Measurements from ENCODE around the gene PMM2.

The PMM2 gene

DNA sequence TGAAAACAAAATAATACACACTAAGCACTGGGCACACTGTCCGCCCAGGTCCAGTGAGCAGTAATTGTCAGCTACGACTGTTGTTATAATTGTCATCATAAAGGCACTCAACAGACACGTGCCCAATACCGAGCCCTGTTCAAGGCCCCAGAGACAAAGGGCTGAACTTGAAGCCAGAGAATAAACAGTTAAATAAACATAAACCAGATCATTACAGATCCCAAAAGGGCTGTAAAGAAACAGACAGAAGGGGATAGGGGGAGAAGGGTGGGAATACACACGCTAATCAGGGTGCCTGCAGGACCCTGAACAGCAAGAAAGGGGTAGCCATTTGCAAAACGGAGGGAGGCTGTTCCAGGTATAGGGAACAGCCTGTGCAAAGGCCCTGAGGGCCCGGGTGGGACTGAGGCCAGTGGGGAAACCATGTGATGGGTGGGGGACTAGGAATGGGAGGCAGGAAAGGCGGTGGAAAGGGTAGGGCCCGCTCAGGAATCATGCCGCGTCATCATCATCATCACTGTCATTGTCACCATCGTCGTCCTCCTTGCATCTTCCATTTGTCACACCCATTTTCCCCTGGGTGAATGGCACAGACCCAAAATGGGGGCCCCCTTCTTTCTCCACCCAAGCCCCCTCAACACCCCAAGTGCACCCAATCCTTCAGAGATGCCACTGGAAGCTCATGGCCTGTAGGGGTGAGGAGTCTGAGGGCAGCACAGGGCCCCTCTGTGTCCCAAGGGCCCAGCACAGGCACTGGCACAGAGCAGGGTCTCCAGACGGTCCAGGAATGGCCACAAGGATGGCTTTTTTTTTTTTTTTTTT lies 64.9 kb downstream of the PMM2 start:
- no peak overlapping the region for H2BK120ac ChIP-seq (ENCODE audit: low read depth, low read length)
- H3K4ac ChIP-seq (ENCODE audit: low read depth in 1 of 2, low read length in 2 of 2) = no peak overlapping the region
- H4K91ac ChIP-seq (ENCODE audit: low read length) = peak overlapping the region; percentile 70
- no peak overlapping the region for H3K4me2 ChIP-seq (ENCODE audit: low read length, poor library complexity, severe bottlenecking)
- H3K14ac ChIP-seq (ENCODE audit: low read length in 2 of 2) = no peak overlapping the region
- no peak overlapping the region for H3K23ac ChIP-seq (ENCODE audit: low read length in 2 of 2)
- no peaks in the 10 kb centered on the region for H3K9me3 ChIP-seq (ENCODE audit: control insufficient read depth, low read length)
- no peak overlapping the region for H2BK5ac ChIP-seq (ENCODE audit: low read depth, low read length, poor library complexity, severe bottlenecking)
- H3K4me1 ChIP-seq (ENCODE audit: control insufficient read depth, insufficient read depth, low read depth, low read length) = peaks cover 73% of the 10 kb centered on the region
- H3K27ac ChIP-seq (ENCODE audit: low read length, poor library complexity, severe bottlenecking) = no peak overlapping the region
- H3K79me1 ChIP-seq (replicated peaks; ENCODE audit: low read length, poor library complexity, severe bottlenecking) = peaks cover 2% of the 10 kb centered on the region
- no peak overlapping the region for H2AFZ ChIP-seq (ENCODE audit: low read depth, low read length)
- H4K8ac ChIP-seq (ENCODE audit: low read length) = no peak overlapping the region
- H2BK12ac ChIP-seq (ENCODE audit: low read length in 2 of 2) = no peak overlapping the region
- H3K18ac ChIP-seq (ENCODE audit: low read depth in 1 of 2, low read length in 2 of 2) = peak overlapping the region in 1 of 2 experiments; percentile 49
- 87% methylated on average over 11 of the region's 14 CpGs for WGBS
- no peak for DNase-seq
- no peak overlapping the region for H2BK15ac ChIP-seq (ENCODE audit: low read depth, poor library complexity, severe bottlenecking)
- no peak overlapping the region for H3K4me3 ChIP-seq (ENCODE audit: insufficient read depth in 1 of 2, low read depth in 1 of 2, low read length in 2 of 2)
- no peaks in the 10 kb centered on the region for H3K27me3 ChIP-seq (ENCODE audit: control insufficient read depth in 1 of 2, insufficient read depth in 1 of 2, low read length in 2 of 2)
- peak overlapping the region; percentile 51 for H2AK5ac ChIP-seq (ENCODE audit: low read length, severe bottlenecking)
- H3K9ac ChIP-seq (ENCODE audit: low read length) = no peak overlapping the region
- H3K36me3 ChIP-seq (ENCODE audit: control insufficient read depth in 1 of 2, insufficient read depth in 2 of 2, low read depth in 1 of 2, low read length in 2 of 2) = peaks cover 31 to 32% of the 10 kb centered on the region in 2 experiments

DNA sequence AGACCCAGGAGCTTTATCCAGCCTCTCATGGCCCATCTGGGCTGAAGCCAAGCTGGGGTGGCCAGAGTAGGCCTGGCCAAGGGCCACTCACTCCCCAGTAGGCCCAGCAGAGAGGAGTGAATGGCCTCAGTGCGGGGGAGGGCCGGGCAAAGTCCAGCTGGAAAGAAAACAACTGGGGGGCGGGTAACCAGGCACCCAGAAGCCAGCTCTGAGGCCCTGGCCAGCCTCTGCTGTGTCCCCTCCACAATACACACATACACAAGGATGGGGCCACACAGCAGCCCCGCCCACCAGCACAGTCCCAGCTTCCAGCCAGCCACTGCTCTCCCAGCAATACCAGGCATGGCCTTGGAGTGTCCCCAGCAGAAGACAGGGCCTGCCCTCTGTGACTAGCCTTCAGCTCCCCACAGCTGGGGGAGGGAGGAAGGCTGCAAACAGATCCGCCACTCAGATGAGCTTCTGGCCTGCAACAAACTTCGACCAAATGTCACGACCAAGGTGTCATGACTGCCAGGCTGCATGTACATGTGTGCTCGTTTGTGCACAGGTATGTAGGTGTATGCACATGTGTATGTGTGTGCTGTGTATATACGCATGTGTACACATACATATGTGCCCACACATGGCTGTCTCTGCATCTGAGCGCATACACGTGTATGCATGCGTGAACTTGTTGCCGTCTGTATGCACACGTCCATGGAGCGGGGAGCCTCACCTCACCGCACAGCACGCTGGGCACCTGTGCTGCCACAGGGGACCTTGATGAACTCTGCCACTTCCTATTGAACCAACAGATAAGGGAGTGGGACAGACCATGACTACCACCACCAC lies 66.2 kb downstream of the PMM2 start:
- Histone ChIP-seq H3K4me1 (ENCODE audit: control insufficient read depth, insufficient read depth, low read depth, low read length) (peaks cover 65% of the 10 kb centered on the region), H3K9me3 (ENCODE audit: control insufficient read depth, low read length) (no peaks in the 10 kb centered on the region), H2BK12ac (ENCODE audit: low read length in 2 of 2) (no peak overlapping the region), H3K4ac (ENCODE audit: low read depth in 1 of 2, low read length in 2 of 2) (peak overlapping the region in 1 of 2 experiments; percentile 62), H4K91ac (ENCODE audit: low read length) (no peak overlapping the region), H3K9ac (ENCODE audit: low read length) (peak overlapping the region; percentile 51), H2BK15ac (ENCODE audit: low read depth, poor library complexity, severe bottlenecking) (no peak overlapping the region), H3K79me1 (replicated peaks; ENCODE audit: low read length, poor library complexity, severe bottlenecking) (no peaks in the 10 kb centered on the region), H2BK120ac (ENCODE audit: low read depth, low read length) (no peak overlapping the region), H3K4me3 (ENCODE audit: insufficient read depth in 1 of 2, low read depth in 1 of 2, low read length in 2 of 2) (peak overlapping the region in 1 of 2 experiments; percentile 87), H3K36me3 (ENCODE audit: control insufficient read depth in 1 of 2, insufficient read depth in 2 of 2, low read depth in 1 of 2, low read length in 2 of 2) (peaks cover 20 to 22% of the 10 kb centered on the region in 2 experiments), H4K8ac (ENCODE audit: low read length) (peak overlapping the region; percentile 66), H3K27ac (ENCODE audit: low read length, poor library complexity, severe bottlenecking) (no peak overlapping the region), H2AK5ac (ENCODE audit: low read length, severe bottlenecking) (no peak overlapping the region), H3K14ac (ENCODE audit: low read length in 2 of 2) (peak overlapping the region in 1 of 2 experiments; percentile 2), H2BK5ac (ENCODE audit: low read depth, low read length, poor library complexity, severe bottlenecking) (no peak overlapping the region), H2AFZ (ENCODE audit: low read depth, low read length) (no peak overlapping the region), H3K18ac (ENCODE audit: low read depth in 1 of 2, low read length in 2 of 2) (peak overlapping the region; percentile 54 to 68), H3K27me3 (ENCODE audit: control insufficient read depth in 1 of 2, insufficient read depth in 1 of 2, low read length in 2 of 2) (no peaks in the 10 kb centered on the region), H3K23ac (ENCODE audit: low read length in 2 of 2) (peak overlapping the region in 1 of 2 experiments; percentile 2), H3K4me2 (ENCODE audit: low read length, poor library complexity, severe bottlenecking) (no peak overlapping the region)
- WGBS = 90% methylated on average over 17 of the region's 17 CpGs
- peak; percentile 50 for DNase-seq

DNA sequence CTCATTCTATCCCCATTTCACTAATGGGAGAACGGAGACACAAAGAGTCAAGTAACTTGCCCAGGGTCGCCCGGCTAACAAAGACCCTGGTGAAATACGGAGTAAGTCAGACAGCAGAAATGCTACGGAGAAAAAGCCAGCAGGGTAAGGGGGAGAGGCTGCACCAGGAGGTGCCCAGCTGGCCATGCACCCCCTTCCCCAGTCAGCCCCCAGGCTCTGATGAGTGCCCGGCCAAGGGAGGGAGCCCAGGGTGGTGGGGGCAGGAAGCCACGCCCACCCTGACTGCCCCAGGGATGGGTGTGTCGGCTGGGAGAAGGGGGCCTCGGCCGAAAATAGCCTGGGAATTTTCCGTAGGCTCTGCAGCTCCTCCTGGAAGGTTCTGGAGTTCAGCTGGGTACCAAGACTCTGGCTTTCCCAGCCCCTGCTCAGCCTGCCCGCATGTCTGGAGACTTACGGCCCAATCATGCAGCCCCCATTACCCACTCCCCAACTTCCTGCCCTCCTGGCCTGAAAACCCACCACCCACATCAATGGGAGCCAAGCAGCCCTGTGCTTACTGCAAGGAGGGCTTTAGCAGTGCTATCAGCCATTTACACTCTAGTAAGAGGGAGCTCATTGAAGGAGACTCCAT lies 67.0 kb downstream of the PMM2 start:
- no peak overlapping the region for H2AK5ac ChIP-seq (ENCODE audit: low read length, severe bottlenecking)
- H4K91ac ChIP-seq (ENCODE audit: low read length) = peak overlapping the region; percentile 63
- peak overlapping the region; percentile 62 for H4K8ac ChIP-seq (ENCODE audit: low read length)
- peak; percentile 39 for DNase-seq
- H2BK15ac ChIP-seq (ENCODE audit: low read depth, poor library complexity, severe bottlenecking) = no peak overlapping the region
- H2AFZ ChIP-seq (ENCODE audit: low read depth, low read length) = no peak overlapping the region
- no peaks in the 10 kb centered on the region for H3K79me1 ChIP-seq (replicated peaks; ENCODE audit: low read length, poor library complexity, severe bottlenecking)
- H2BK5ac ChIP-seq (ENCODE audit: low read depth, low read length, poor library complexity, severe bottlenecking) = no peak overlapping the region
- H3K14ac ChIP-seq (ENCODE audit: low read length in 2 of 2) = peak overlapping the region in 1 of 2 experiments; percentile 41
- H3K4ac ChIP-seq (ENCODE audit: low read depth in 1 of 2, low read length in 2 of 2) = peak overlapping the region in 1 of 2 experiments; percentile 35
- no peaks in the 10 kb centered on the region for H3K27me3 ChIP-seq (ENCODE audit: control insufficient read depth in 1 of 2, insufficient read depth in 1 of 2, low read length in 2 of 2)
- peak overlapping the region; percentile 51 for H3K9ac ChIP-seq (ENCODE audit: low read length)
- H3K27ac ChIP-seq (ENCODE audit: low read length, poor library complexity, severe bottlenecking) = no peak overlapping the region
- H3K23ac ChIP-seq (ENCODE audit: low read length in 2 of 2) = no peak overlapping the region
- H3K4me1 ChIP-seq (ENCODE audit: control insufficient read depth, insufficient read depth, low read depth, low read length) = peaks cover 62% of the 10 kb centered on the region
- peak overlapping the region in 1 of 2 experiments; percentile 87 for H3K4me3 ChIP-seq (ENCODE audit: insufficient read depth in 1 of 2, low read depth in 1 of 2, low read length in 2 of 2)
- peak overlapping the region; percentile 9 to 33 for H2BK12ac ChIP-seq (ENCODE audit: low read length in 2 of 2)
- peak overlapping the region; percentile 34 for H2BK120ac ChIP-seq (ENCODE audit: low read depth, low read length)
- no peaks in the 10 kb centered on the region for H3K9me3 ChIP-seq (ENCODE audit: control insufficient read depth, low read length)
- H3K36me3 ChIP-seq (ENCODE audit: control insufficient read depth in 1 of 2, insufficient read depth in 2 of 2, low read depth in 1 of 2, low read length in 2 of 2) = peaks cover 12 to 14% of the 10 kb centered on the region in 2 experiments
- peak overlapping the region in 1 of 2 experiments; percentile 54 for H3K18ac ChIP-seq (ENCODE audit: low read depth in 1 of 2, low read length in 2 of 2)
- 57% methylated on average over 13 of the region's 13 CpGs for WGBS
- no peak overlapping the region for H3K4me2 ChIP-seq (ENCODE audit: low read length, poor library complexity, severe bottlenecking)
